KMS-11 (cell line): ENCODE results near the gene TIFAB.

ENCODE experiments used
- H2AFZ ChIP-seq: fragments of 200-600 bp; sonication (generic); 2 replicates; pipeline ENCODE4 v1.6.1; 2016; ENCODE audit warnings: antibody characterized with exemption, mixed run types, low read depth
- H3K27ac ChIP-seq: fragments of 200-600 bp; sonication (generic); 2 replicates; pipeline ENCODE4 v1.6.1; 2016; ENCODE audit warnings: mild to moderate bottlenecking, mixed run types
- H3K27me3 ChIP-seq: fragments of 200-600 bp; sonication (generic); 2 replicates; pipeline ENCODE4 v1.6.1; 2017; ENCODE audit warnings: mild to moderate bottlenecking, low read depth, mixed run types, moderate library complexity; ENCODE audit not compliant: insufficient read depth
- H3K36me3 ChIP-seq: fragments of 200-600 bp; sonication (generic); 2 replicates; pipeline ENCODE4 v1.6.1; 2017; ENCODE audit warnings: mild to moderate bottlenecking, mixed run types; ENCODE audit not compliant: insufficient read depth
- H3K4me1 ChIP-seq: fragments of 200-600 bp; sonication (generic); 2 replicates; pipeline ENCODE4 v1.6.1; 2016; ENCODE audit warnings: mild to moderate bottlenecking, low read depth, mixed run types; ENCODE audit not compliant: poor library complexity, severe bottlenecking
- H3K4me2 ChIP-seq: fragments of 200-600 bp; sonication (generic); 2 replicates; pipeline ENCODE4 v1.7.0; 2016; ENCODE audit warnings: mild to moderate bottlenecking, mixed run types
- H3K4me3 ChIP-seq: fragments of 200-600 bp; sonication (generic); IDR thresholded peaks from 2 replicates; pipeline ENCODE4 v1.6.1; 2017; ENCODE audit warnings: low read depth, low read length, mixed read lengths; ENCODE audit not compliant: insufficient read depth
- H3K79me2 ChIP-seq: fragments of 200-600 bp; sonication (generic); 2 replicates; pipeline ENCODE4 v1.6.1; 2016; ENCODE audit warnings: low read depth, mixed run types; ENCODE audit not compliant: insufficient read depth
- H3K9ac ChIP-seq: fragments of 200-600 bp; sonication (generic); 2 replicates; pipeline ENCODE4 v1.6.1; 2016; ENCODE audit warnings: mild to moderate bottlenecking, mixed run types
- H4K20me1 ChIP-seq: fragments of 200-600 bp; sonication (generic); 2 replicates; pipeline ENCODE4 v1.6.1; 2016; ENCODE audit warnings: mild to moderate bottlenecking, mixed run types; ENCODE audit not compliant: insufficient read depth
- TF ChIP-seq, protein P1 (sequence below): fragments of 200-600 bp; sonication (generic); conservative IDR thresholded peaks from 2 replicates; pipeline ENCODE4 v1.6.1; 2017; ENCODE audit warnings: low read depth, mild to moderate bottlenecking, antibody characterized with exemption, low read length, moderate library complexity, mixed read lengths

TIFAB gene

DNA sequence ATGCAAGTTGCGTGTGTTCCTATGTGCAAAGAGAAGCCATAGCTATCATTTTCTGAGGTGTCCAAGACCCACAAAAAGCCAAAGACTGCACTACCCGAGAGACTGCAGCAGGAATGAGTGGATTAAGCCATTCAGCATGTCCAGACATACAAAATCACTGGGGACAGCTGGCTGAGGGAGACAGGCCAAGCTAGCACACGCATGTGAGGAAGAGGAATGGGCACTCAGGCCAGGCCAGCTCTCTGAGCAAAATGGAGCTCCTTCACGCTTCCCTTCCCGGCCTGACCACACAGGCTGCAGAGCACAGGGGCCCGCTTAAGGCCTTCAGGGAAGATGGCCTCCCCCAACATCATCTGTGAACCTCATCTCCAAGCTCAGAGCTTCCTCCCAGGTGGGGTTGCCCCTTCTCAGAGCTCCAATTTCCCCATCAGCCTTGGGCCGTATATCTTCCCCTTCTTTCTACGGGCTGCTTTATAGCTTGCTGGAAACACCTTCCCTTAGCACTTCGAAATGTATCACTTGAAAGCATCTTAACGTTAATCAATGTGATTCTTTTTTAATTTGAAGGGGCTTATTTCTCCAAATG, 13.4 kb downstream of the TIFAB start:
- Histone ChIP-seq H3K27me3 (no peaks in the 10 kb centered on the region), H3K9ac (no peak overlapping the region)
- TF ChIP-seq, protein P1, sequence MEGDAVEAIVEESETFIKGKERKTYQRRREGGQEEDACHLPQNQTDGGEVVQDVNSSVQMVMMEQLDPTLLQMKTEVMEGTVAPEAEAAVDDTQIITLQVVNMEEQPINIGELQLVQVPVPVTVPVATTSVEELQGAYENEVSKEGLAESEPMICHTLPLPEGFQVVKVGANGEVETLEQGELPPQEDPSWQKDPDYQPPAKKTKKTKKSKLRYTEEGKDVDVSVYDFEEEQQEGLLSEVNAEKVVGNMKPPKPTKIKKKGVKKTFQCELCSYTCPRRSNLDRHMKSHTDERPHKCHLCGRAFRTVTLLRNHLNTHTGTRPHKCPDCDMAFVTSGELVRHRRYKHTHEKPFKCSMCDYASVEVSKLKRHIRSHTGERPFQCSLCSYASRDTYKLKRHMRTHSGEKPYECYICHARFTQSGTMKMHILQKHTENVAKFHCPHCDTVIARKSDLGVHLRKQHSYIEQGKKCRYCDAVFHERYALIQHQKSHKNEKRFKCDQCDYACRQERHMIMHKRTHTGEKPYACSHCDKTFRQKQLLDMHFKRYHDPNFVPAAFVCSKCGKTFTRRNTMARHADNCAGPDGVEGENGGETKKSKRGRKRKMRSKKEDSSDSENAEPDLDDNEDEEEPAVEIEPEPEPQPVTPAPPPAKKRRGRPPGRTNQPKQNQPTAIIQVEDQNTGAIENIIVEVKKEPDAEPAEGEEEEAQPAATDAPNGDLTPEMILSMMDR, result no peak

GRCh38 chr5:135437796-135438560, 14.2 kb downstream of the TIFAB start:
- H3K27me3 ChIP-seq, result no peaks in the 10 kb centered on the region
- TF ChIP-seq, protein P1, result no peak
- H3K4me1 ChIP-seq, result no peaks in the 10 kb centered on the region
- H3K4me3 ChIP-seq, result no peak overlapping the region
- H3K4me2 ChIP-seq, result no peak overlapping the region
- H2AFZ ChIP-seq, result no peak overlapping the region
- H3K9ac ChIP-seq, result no peak overlapping the region
- H3K79me2 ChIP-seq, result no peaks in the 10 kb centered on the region
- H4K20me1 ChIP-seq, result no peaks in the 10 kb centered on the region
- H3K27ac ChIP-seq, result no peak overlapping the region
- no peaks in the 10 kb centered on the region for H3K36me3 ChIP-seq

More for the DNA sequence above, 13.4 kb downstream of the TIFAB start:
- no peak overlapping the region for H3K4me2 ChIP-seq
- H3K4me3 ChIP-seq, result no peak overlapping the region
- H4K20me1 ChIP-seq, result no peaks in the 10 kb centered on the region
- H2AFZ ChIP-seq, result no peak overlapping the region
- H3K36me3 ChIP-seq, result no peaks in the 10 kb centered on the region
- no peak overlapping the region for H3K27ac ChIP-seq
- H3K79me2 ChIP-seq, result no peaks in the 10 kb centered on the region
- H3K4me1 ChIP-seq, result no peaks in the 10 kb centered on the region

DNA sequence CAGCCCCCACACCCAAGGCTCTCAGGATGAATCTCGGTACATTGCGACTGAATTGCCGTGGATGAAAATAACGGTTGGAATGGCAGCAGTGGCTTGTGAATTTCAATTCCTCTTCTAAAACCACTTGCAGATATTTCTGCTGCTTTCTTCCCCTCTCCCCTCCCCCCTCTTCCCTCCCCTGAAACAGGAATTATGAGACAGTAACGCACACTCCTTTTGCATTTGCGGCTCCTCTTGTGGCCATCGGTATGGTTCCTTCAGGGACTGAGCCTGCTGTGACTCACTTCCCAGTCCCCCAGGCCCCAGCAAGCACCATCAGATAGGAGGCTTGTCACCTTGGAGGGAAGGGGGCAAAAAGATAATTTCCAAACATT, 14.7 kb downstream of the TIFAB start:
- no peak overlapping the region for H2AFZ ChIP-seq
- no peak overlapping the region for H3K9ac ChIP-seq
- H4K20me1 ChIP-seq, result no peaks in the 10 kb centered on the region
- H3K79me2 ChIP-seq, result no peaks in the 10 kb centered on the region
- TF ChIP-seq, protein P1, result no peak
- H3K4me1 ChIP-seq, result no peaks in the 10 kb centered on the region
- H3K4me2 ChIP-seq, result no peak overlapping the region
- no peak overlapping the region for H3K27ac ChIP-seq
- H3K36me3 ChIP-seq, result no peaks in the 10 kb centered on the region
- H3K27me3 ChIP-seq, result no peaks in the 10 kb centered on the region
- no peak overlapping the region for H3K4me3 ChIP-seq

GRCh38 chr5:135436951-135437418, 15.2 kb downstream of the TIFAB start:
- Histone ChIP-seq H3K9ac (no peak overlapping the region), H2AFZ (no peak overlapping the region), H3K27ac (no peak overlapping the region), H4K20me1 (no peaks in the 10 kb centered on the region), H3K4me3 (no peak overlapping the region), H3K4me2 (no peak overlapping the region), H3K27me3 (no peaks in the 10 kb centered on the region), H3K4me1 (no peaks in the 10 kb centered on the region), H3K79me2 (no peaks in the 10 kb centered on the region), H3K36me3 (no peaks in the 10 kb centered on the region)
- TF ChIP-seq, protein P1, result no peak
